B cell (primary cell): Measurements from ENCODE around the gene PPP6R2. TPM values are rescaled to one million over a fixed set of nuclear protein-coding genes. Genes with fewer than 3 reads are reported as not detected.

Experiments
- ATAC-seq: fragments of 200-7000 bp; cut with Tn5 transposase; one replicate; pipeline ENCODE4 v1.10.0; 2021; ENCODE audit warnings: low read depth, mild to moderate bottlenecking, moderate number of reproducible peaks, moderate library complexity
- CTCF ChIA-PET: fragments of 350-600 bp; sonication (Branson Sonifier 250); formaldehyde crosslinking; loops from one replicate; lab custom pipeline; 2021; ENCODE audit warnings: antibody characterized with exemption, inconsistent platforms; lab: Charles Lee
- POLR2A ChIA-PET: fragments of 350-600 bp; sonication (Branson Sonifier 250); formaldehyde crosslinking; loops from one replicate; lab custom pipeline; 2021; ENCODE audit warnings: antibody characterized with exemption; lab: Charles Lee
- DNase-seq: peaks from one replicate; pipeline ENCODE4 v3.0.0; 2013
- H2AFZ ChIP-seq: 2 replicates; pipeline ENCODE4 v1.6.1; 2012; ENCODE audit warnings: mild to moderate bottlenecking, low read depth, low read length; ENCODE audit not compliant: insufficient read depth, poor library complexity, severe bottlenecking
- H3K27ac ChIP-seq, 2 donors: 1 replicate in 1 of 2; 2 replicates in 1 of 2; pipeline ENCODE4 v1.5.1; 2012 to 2013; ENCODE audit warnings: low read length in 2 of 2, mild to moderate bottlenecking in 2 of 2, moderate library complexity in 1 of 2
- H3K27me3 ChIP-seq, 4 experiments: fragments of 200-600 bp in 1 of 4; sonication (generic) in 1 of 4; replicated peaks in 1 of 4; 1 replicate in 2 of 4; 2 replicates in 2 of 4; pipeline versions ENCODE4 v1.6.1 to v1.7.0; 2013 to 2016; ENCODE audit warnings: low read length in 3 of 4, mild to moderate bottlenecking in 2 of 4, mixed read lengths in 1 of 4, moderate library complexity in 1 of 4; ENCODE audit not compliant: insufficient read depth in 4 of 4, control insufficient read depth in 3 of 4; ENCODE audit errors: control extremely low read depth in 1 of 4
- H3K36me3 ChIP-seq, 2 experiments: replicated peaks in 1 of 2; 1 replicate in 1 of 2; 2 replicates in 1 of 2; pipeline versions ENCODE4 v1.6.1 to v1.7.1; 2013; ENCODE audit warnings: low read length in 1 of 2; ENCODE audit not compliant: insufficient read depth in 2 of 2, control insufficient read depth in 1 of 2; ENCODE audit errors: control extremely low read depth in 1 of 2, extremely low read depth in 1 of 2
- H3K4me1 ChIP-seq, 2 donors: fragments of 200-600 bp in 1 of 2; sonication (generic) in 1 of 2; 1 replicate in 1 of 2; 2 replicates in 1 of 2; pipeline versions ENCODE4 v1.5.1 to v1.6.1; 2013 to 2017; ENCODE audit warnings: low read length in 2 of 2; ENCODE audit not compliant: control insufficient read depth in 2 of 2, insufficient read depth in 2 of 2
- H3K4me2 ChIP-seq: replicated peaks from 2 replicates; pipeline ENCODE3; 2012; ENCODE audit warnings: mild to moderate bottlenecking, low read depth, low read length; ENCODE audit not compliant: poor library complexity, severe bottlenecking
- H3K4me3 ChIP-seq, 5 experiments: fragments of 200-600 bp in 1 of 5; sonication (generic) in 1 of 5; 1 replicate in 3 of 5; 2 replicates in 2 of 5; pipeline versions ENCODE4 v1.5.1 to v1.7.0; 2011 to 2016; ENCODE audit warnings: low read length in 4 of 5, mild to moderate bottlenecking in 4 of 5, low read depth in 2 of 5, control low read depth in 1 of 5, moderate library complexity in 1 of 5; ENCODE audit not compliant: insufficient read depth in 1 of 5; ENCODE audit errors: control extremely low read depth in 1 of 5, extremely low read depth in 1 of 5
- H3K79me2 ChIP-seq: fragments of 200-600 bp; sonication (generic); one replicate; pipeline ENCODE4 v1.6.0; 2016; ENCODE audit warnings: low read length; ENCODE audit not compliant: control insufficient read depth, insufficient read depth
- H3K9ac ChIP-seq: fragments of 200-600 bp; sonication (generic); 2 replicates; pipeline ENCODE4 v1.6.1; 2017; ENCODE audit warnings: mild to moderate bottlenecking, low read length, moderate library complexity
- H3K9me3 ChIP-seq, 3 donors: one replicate each; pipeline versions ENCODE4 v1.6.1 to v1.7.1; 2013; ENCODE audit warnings: low read length in 2 of 3; ENCODE audit not compliant: control insufficient read depth in 2 of 3, insufficient read depth in 1 of 3; ENCODE audit errors: control extremely low read depth in 1 of 3
- H4K20me1 ChIP-seq: 2 replicates; pipeline ENCODE4 v1.6.0; 2012; ENCODE audit warnings: mild to moderate bottlenecking, low read length; ENCODE audit not compliant: insufficient read depth, control insufficient read depth, poor library complexity, severe bottlenecking
- H3K27ac Mint-ChIP-seq: one replicate; pipeline ENCODE4 v1.8.0; 2021; ENCODE audit warnings: mixed read lengths
- H3K27me3 Mint-ChIP-seq: one replicate; pipeline ENCODE4 v1.8.0; 2021; ENCODE audit warnings: mixed read lengths
- H3K4me1 Mint-ChIP-seq: one replicate; pipeline ENCODE4 v1.8.0; 2021; ENCODE audit warnings: mixed read lengths
- H3K4me3 Mint-ChIP-seq: one replicate; pipeline ENCODE4 v1.8.0; 2021; ENCODE audit warnings: mixed read lengths
- H3K9me3 Mint-ChIP-seq: one replicate; pipeline ENCODE4 v1.8.0; 2022; ENCODE audit warnings: mixed read lengths; ENCODE audit not compliant: insufficient read depth
- CTCF ChIP-seq: fragments of 200-600 bp; IDR thresholded peaks from one replicate; pipeline ENCODE4 v1.8.0; 2022; ENCODE audit warnings: antibody characterized with exemption, mild to moderate bottlenecking
- EZH2 ChIP-seq: IDR thresholded peaks from 2 replicates; pipeline ENCODE4 v1.6.1; 2012; ENCODE audit warnings: borderline replicate concordance, low read depth, mild to moderate bottlenecking, moderate library complexity, low read length; ENCODE audit not compliant: insufficient read depth, poor library complexity, severe bottlenecking
- WGBS: methylation state at CpG from one replicate; pipeline ENCODE4 v1.1.5; 2013; ENCODE audit warnings: missing lambda C conversion rate; ENCODE audit not compliant: insufficient coverage; 5-methylcytosine and 5-hydroxymethylcytosine counted together
- intact Hi-C: fragments of 100-400 bp; cut with micrococcal nuclease; formaldehyde crosslinking; loops from one replicate; pipeline ENCODE4 v1.10.0; 2022
- polyA plus RNA-seq: library from polyadenylated mRNA; depleted of rRNA; stranded (reverse); fragments of >200 nt; gene quantifications from 2 replicates; pipeline ENCODE4 v1.2.3, GENCODE V29; 2012
- total RNA-seq, 2 donors: library from RNA; stranded (reverse); fragments of 120-200 nt in 1 of 2; gene quantifications; 1 replicate in 1 of 2; 2 replicates in 1 of 2; pipeline versions ENCODE4 v1.2.3 to v1.2.4, GENCODE V29; 2013 to 2022

Gene PPP6R2
- total and polyA plus RNA-seq, 2 donors (not counting 1 experiment from before 2014, with no cell fraction given) = 91.4 to 98.7 TPM

GRCh38 chr22:50438305-50439275 is 95.5 kb downstream of the PPP6R2 start:
- intact Hi-C loops = no loop called here
- Mint-ChIP-seq H3K4me1 (peaks cover 3% of the 10 kb centered on the region), H3K9me3 (no peaks in the 10 kb centered on the region), H3K4me3 (no peak overlapping the region), H3K27me3 (no peaks in the 10 kb centered on the region), H3K27ac (no peak overlapping the region)
- DNase-seq (no peak), ATAC-seq (no peak)
- no peaks in the 10 kb centered on the region for H3K9me3 ChIP-seq
- no peak overlapping the region for H3K9ac ChIP-seq
- H3K4me2 ChIP-seq = no peak overlapping the region
- CTCF ChIA-PET = interaction anchor here (0.6 to 2.1 kb wide), 3 partner anchors 54 to 93 kb away, joined by 3 to 8 read pairs (median 4); no protein-coding TSS in a partner anchor
- H3K4me3 ChIP-seq = no peak overlapping the region
- H2AFZ ChIP-seq = no peak overlapping the region
- no peaks in the 10 kb centered on the region for H4K20me1 ChIP-seq
- WGBS = 93% methylated on average over 34 of the region's 34 CpGs
- H3K27me3 ChIP-seq = no peaks in the 10 kb centered on the region
- H3K27ac ChIP-seq = no peak overlapping the region
- no peaks in the 10 kb centered on the region for H3K4me1 ChIP-seq
- peaks cover 0 to 55% of the 10 kb centered on the region in 2 experiments for H3K36me3 ChIP-seq
- no peaks in the 10 kb centered on the region for H3K79me2 ChIP-seq
- POLR2A ChIA-PET = interaction anchor here (0.9 kb wide), 1 partner anchor 31 kb away, joined by 3 read pairs; no protein-coding TSS in a partner anchor
- TF ChIP-seq EZH2 = no peak
- no peak for TF ChIP-seq CTCF
